AG04449 (cell line): ENCODE data around the gene BMPR2.
"Not testable (repeated sequence)": the region's sequence is repeated elsewhere in the genome, so short reads cannot be mapped to it uniquely, and the experiment has no call there.

Experiments
- CTCF ChIA-PET: fragments of 350-600 bp; formaldehyde crosslinking; extraction: SDS; loops from one replicate; lab custom pipeline; 2021; ENCODE audit warnings: antibody characterized with exemption; lab: Yijun Ruan, JAX
- POLR2A ChIA-PET: fragments of 400-600, 350-600 bp; formaldehyde crosslinking; extraction: SDS; loops from one replicate; lab custom pipeline; 2020; ENCODE audit warnings: antibody characterized with exemption, inconsistent platforms; lab: Yijun Ruan, JAX
- DNase-seq: peaks from one replicate; pipeline ENCODE4 v3.0.0-alpha.2; 2010; ENCODE audit warnings: low read depth, low spot score
- H3K4me3 ChIP-seq: 2 replicates; pipeline ENCODE4 v1.5.1; 2011; ENCODE audit warnings: low read depth, mild to moderate bottlenecking, control low read depth, low read length
- TF ChIP-seq, protein P1 (sequence below): IDR thresholded peaks from one replicate; pipeline ENCODE4 v1.5.1; 2011; ENCODE audit warnings: mild to moderate bottlenecking, moderate library complexity, low read length, control low read depth, inconsistent platforms; ENCODE audit not compliant: insufficient read depth; ENCODE audit errors: missing control alignments

The BMPR2 gene

DNA sequence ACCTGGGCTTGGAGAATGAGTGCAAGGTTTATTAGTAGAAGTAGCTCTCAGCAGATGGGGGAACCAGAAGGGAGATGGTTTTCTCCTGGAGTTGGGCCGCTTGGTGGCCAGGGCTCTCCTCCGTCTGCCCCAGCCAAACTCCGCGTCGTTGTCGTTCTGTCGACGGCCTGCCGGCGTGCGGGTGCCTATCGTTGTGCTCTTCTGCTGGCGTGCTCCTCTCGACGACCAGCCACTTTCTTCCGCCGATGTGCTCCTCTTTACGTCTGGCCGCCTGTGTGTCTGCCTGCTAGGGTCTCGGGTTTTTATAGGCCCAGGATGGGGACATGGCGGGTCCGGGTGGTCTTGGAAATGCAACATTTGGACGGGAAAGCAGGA lies 119.1 kb downstream of the BMPR2 start:
- ChIA-PET CTCF (no interaction called here), POLR2A (no interaction called here)
- TF ChIP-seq, protein P1, sequence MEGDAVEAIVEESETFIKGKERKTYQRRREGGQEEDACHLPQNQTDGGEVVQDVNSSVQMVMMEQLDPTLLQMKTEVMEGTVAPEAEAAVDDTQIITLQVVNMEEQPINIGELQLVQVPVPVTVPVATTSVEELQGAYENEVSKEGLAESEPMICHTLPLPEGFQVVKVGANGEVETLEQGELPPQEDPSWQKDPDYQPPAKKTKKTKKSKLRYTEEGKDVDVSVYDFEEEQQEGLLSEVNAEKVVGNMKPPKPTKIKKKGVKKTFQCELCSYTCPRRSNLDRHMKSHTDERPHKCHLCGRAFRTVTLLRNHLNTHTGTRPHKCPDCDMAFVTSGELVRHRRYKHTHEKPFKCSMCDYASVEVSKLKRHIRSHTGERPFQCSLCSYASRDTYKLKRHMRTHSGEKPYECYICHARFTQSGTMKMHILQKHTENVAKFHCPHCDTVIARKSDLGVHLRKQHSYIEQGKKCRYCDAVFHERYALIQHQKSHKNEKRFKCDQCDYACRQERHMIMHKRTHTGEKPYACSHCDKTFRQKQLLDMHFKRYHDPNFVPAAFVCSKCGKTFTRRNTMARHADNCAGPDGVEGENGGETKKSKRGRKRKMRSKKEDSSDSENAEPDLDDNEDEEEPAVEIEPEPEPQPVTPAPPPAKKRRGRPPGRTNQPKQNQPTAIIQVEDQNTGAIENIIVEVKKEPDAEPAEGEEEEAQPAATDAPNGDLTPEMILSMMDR = no peak
- no peak for DNase-seq
- H3K4me3 ChIP-seq = no peak overlapping the region

DNA sequence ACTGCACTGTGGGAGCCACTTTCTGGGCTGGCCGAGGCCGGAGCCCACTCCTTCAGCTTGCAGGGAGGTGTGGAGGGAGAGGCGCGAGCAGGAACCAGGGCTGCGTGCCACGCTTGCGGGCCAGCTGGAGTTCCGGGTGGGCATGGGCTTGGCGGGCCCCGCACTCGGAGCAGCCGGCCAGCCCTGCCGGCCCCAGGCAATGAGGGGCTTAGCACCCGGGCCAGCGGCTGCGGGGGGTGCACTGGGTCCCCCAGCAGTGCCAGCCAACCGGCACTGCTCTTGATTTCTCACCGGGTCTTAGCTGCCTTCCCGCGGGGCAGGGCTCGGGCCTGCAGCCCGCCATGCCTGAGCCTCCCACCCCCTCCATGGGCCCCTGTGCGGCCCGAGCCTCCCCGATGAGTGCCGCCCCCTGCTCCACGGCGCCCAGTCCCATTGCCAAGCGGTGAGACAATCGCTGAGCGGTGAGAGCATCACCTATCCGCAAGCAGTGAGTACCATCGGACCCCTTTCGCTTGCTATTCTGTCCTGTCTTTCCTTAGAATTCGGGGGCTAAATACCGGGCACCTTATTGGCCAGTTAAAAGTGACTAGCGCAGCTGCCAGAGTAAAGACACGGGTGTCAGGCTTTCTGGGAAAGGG lies 120.8 kb downstream of the BMPR2 start:
- POLR2A ChIA-PET, CTCF ChIA-PET, H3K4me3 ChIP-seq, DNase-seq: not testable (repeated sequence)

- CTCF ChIA-PET, H3K4me3 ChIP-seq, POLR2A ChIA-PET, DNase-seq: not testable (repeated sequence)
These were observed 121.3 kb downstream of the BMPR2 start for GRCh38 chr2:202497473-202497866.

- CTCF ChIA-PET, POLR2A ChIA-PET: not testable (repeated sequence)
These were observed 123.7 kb downstream of the BMPR2 start for GRCh38 chr2:202499841-202500240.

GRCh38 chr2:202503276-202503675 lies 127.1 kb downstream of the BMPR2 start:
- POLR2A ChIA-PET, H3K4me3 ChIP-seq, CTCF ChIA-PET, DNase-seq: not testable (repeated sequence)

More at GRCh38 chr2:202499841-202500240, 123.7 kb downstream of the BMPR2 start:
- H3K4me3 ChIP-seq, DNase-seq: not testable (repeated sequence)

DNA sequence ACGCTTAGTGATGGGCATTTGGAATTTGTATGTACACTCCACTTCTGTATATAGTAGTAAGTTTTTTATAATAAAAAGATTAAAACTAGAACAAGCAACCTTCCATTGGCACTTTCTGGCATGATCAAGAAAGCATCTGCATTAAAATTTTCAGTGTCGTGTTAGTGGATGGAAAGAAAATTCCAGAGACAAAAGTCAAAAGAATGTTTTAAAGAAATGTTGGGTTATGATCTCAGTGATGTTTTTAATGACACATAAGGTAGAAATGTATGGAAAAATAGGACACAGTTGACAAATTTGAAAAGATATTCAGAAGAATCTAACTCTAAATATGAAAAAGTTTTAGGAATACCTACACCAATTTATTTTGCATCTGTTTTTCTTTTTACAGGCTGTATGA lies 132.6 kb downstream of the BMPR2 start:
- TF ChIP-seq, protein P1 = no peak
- no peak for DNase-seq
- ChIA-PET POLR2A (no interaction called here), CTCF (interaction anchor here (1.5 kb wide), 1 partner anchor 18 kb away, joined by 3 read pairs; no protein-coding TSS in a partner anchor)
- H3K4me3 ChIP-seq = no peak overlapping the region

- TF ChIP-seq, protein P1 = no peak
- H3K4me3 ChIP-seq = no peak overlapping the region
- ChIA-PET CTCF (interaction anchor here (0.9 kb wide), 1 partner anchor 58 kb away, joined by 3 read pairs; no protein-coding TSS in a partner anchor), POLR2A (no interaction called here)
- DNase-seq = no peak
These were observed 134.8 kb downstream of the BMPR2 start for GRCh38 chr2:202510911-202511310.

DNA sequence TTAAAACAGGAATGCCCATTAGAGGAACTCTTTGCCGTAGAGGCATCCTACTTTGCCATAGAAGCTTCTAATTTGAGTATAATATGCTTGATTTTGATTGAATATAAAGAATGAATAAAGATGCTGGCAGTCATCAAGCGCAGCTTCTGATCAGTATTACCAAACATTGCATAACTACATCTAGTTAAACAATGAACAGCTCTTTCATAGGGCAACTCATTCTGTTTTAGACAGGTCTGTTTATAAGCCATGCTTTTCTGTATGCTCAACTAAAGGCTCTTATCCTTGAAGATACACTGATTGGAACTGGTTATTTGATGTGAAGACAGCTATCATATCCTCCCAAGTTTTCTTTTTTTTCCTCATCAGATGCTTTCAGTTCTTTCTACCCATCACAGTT lies 136.0 kb downstream of the BMPR2 start:
- no peak for DNase-seq
- H3K4me3 ChIP-seq = no peak overlapping the region
- TF ChIP-seq, protein P1 = no peak
- ChIA-PET POLR2A (no interaction called here), CTCF (interaction anchor here (0.7 to 1.0 kb wide), 2 partner anchors 9 to 1361 kb away, joined by 3 read pairs; no protein-coding TSS in a partner anchor)
